ENCODE results near the gene GPR89A. TPM values are rescaled to one million over a fixed set of nuclear protein-coding genes. Genes with fewer than 3 reads are reported as not detected.

GPR89A gene
- total and polyA plus RNA-seq, 8 donors, result 5.8 to 60.6 (median 14.6) TPM

DNA sequence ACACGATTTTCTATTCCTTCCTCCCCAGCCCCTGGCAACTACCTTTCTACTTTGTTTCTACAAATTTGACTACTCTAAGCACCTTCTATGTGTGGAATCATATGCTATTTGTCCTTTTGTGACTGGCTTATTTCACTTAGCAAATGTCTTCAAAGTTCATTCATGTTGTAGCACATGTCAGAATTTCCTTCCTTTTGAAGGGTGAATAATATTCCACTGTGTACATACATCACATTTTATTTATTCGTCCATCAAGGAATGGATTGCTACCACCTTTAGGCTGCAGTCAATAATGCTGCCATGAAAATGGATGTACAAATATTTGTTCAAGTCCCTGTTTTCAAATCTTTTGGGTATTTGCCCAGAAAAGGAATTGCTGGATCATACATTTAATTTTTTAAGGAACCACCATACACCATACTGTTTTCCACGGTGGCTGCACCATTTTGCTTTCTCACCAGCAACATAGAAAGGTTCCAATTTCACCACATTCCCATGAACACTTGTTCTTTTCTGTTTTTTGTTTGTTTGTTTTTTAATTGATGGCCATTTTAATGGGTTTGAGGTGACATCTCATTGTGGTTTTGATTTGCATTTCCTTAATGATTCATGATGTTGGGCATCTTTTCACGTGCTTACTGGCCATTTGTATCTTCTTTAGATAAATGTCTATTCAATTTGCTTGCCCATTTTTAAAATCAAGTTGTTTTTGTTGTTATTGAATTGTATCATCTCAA lies 102.7 kb downstream of the GPR89A start:
- Histone ChIP-seq H3K9me3 (no peaks in the 10 kb centered on the region), H3K27ac (no peak overlapping the region), H3K4me1 (peaks cover 0 to 22% (median 0%) of the 10 kb centered on the region in 4 donors), H3K27me3 (no peaks in the 10 kb centered on the region), H3K4me3 (no peak overlapping the region), H3K36me3 (no peaks in the 10 kb centered on the region)
- intact Hi-C loops (cut with DNase I; ENCODE audit: low total_unique reads), result no loop called here
- no peak for DNase-seq
- TF ChIP-seq EP300 (IDR thresholded peaks at IDR 0.05), result no peak
- TF ChIP-seq POLR2A (IDR thresholded peaks at IDR 0.05), result no peak
- TF ChIP-seq, protein P1, sequence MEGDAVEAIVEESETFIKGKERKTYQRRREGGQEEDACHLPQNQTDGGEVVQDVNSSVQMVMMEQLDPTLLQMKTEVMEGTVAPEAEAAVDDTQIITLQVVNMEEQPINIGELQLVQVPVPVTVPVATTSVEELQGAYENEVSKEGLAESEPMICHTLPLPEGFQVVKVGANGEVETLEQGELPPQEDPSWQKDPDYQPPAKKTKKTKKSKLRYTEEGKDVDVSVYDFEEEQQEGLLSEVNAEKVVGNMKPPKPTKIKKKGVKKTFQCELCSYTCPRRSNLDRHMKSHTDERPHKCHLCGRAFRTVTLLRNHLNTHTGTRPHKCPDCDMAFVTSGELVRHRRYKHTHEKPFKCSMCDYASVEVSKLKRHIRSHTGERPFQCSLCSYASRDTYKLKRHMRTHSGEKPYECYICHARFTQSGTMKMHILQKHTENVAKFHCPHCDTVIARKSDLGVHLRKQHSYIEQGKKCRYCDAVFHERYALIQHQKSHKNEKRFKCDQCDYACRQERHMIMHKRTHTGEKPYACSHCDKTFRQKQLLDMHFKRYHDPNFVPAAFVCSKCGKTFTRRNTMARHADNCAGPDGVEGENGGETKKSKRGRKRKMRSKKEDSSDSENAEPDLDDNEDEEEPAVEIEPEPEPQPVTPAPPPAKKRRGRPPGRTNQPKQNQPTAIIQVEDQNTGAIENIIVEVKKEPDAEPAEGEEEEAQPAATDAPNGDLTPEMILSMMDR (IDR thresholded peaks at IDR 0.05), result no peak
- no peak for TF ChIP-seq POLR2AphosphoS5 (IDR thresholded peaks at IDR 0.05)
- 61 to 76% (median 70%) methylated on average over 4 of the region's 4 CpGs for WGBS, 5 donors

DNA sequence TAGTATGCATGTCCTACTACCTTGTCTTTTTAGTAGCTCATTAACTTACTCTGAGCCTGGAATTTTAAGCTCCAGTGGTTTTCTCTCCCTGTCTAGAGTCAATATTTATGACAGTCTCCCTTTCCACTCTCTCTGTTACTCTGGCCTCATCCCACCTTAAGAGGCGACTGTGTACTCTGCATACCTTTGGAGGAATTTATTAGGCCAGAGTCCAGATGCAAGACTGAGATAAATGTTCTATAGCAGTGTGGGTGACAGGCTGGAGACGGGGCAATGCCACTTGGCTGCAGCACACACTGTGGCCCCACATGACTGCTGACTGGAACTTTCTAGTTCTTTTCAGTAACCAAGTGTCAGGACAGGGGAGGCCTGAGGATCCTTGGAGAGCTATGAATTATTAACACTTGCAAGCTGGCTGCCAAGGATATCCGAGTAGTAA lies 103.4 kb downstream of the GPR89A start:
- H3K9me3 ChIP-seq, result no peaks in the 10 kb centered on the region
- H3K27ac ChIP-seq, result no peak overlapping the region
- 19 to 59% (median 33%) methylated on average over 3 of the region's 3 CpGs for WGBS, 5 donors
- DNase-seq, result peak in 1 of 2 donors; percentile 41
- intact Hi-C loops (cut with DNase I; ENCODE audit: low total_unique reads), result no loop called here
- TF ChIP-seq POLR2AphosphoS5 (IDR thresholded peaks at IDR 0.05) (no peak), EP300 (IDR thresholded peaks at IDR 0.05) (no peak), POLR2A (IDR thresholded peaks at IDR 0.05) (no peak)
- TF ChIP-seq, protein P1 (IDR thresholded peaks at IDR 0.05), result no peak
- H3K36me3 ChIP-seq, result no peaks in the 10 kb centered on the region
- H3K4me1 ChIP-seq, result peaks cover 0 to 23% (median 0%) of the 10 kb centered on the region in 4 donors
- no peak overlapping the region for H3K4me3 ChIP-seq
- no peaks in the 10 kb centered on the region for H3K27me3 ChIP-seq

DNA sequence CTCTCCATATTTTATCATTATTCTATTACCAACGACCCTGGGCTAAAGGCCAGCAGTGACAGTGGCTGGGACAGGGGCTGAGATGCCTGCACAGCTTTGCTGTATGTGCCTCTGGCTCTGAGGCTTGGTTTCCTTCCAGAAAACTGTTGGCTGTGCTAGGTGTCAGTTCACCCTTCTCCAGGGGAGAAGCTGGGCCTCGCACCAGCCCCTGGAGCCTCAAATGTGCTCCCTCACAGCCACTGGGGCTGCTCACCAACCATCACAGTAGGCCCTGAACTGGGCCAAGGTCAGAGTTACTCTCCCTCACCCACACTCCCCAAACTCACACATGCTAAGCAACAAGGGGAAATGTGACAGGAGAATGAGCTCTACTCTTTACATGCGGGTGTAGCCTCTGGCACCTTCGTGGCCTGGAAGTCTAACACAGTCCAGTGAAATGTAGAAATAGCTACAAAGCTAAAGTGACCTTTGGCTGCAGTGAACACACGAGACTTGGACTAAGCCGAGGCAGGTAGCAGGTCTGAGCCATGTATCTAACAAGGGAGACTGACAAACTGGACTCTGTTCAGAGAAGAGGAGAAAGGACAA lies 106.8 kb downstream of the GPR89A start:
- intact Hi-C loops (cut with DNase I; ENCODE audit: low total_unique reads), result no loop called here
- no peak overlapping the region for H3K27ac ChIP-seq
- H3K36me3 ChIP-seq, result no peaks in the 10 kb centered on the region
- no peaks in the 10 kb centered on the region for H3K27me3 ChIP-seq
- no peak for DNase-seq
- 31 to 48% (median 44%) methylated on average over 5 to 6 of the region's 6 CpGs for WGBS, 5 donors
- no peak overlapping the region for H3K4me3 ChIP-seq
- TF ChIP-seq, protein P1 (IDR thresholded peaks at IDR 0.05), result no peak
- no peak for TF ChIP-seq EP300 (IDR thresholded peaks at IDR 0.05)
- peaks cover 0 to 25% (median 0%) of the 10 kb centered on the region in 4 donors for H3K4me1 ChIP-seq
- no peaks in the 10 kb centered on the region for H3K9me3 ChIP-seq

DNA sequence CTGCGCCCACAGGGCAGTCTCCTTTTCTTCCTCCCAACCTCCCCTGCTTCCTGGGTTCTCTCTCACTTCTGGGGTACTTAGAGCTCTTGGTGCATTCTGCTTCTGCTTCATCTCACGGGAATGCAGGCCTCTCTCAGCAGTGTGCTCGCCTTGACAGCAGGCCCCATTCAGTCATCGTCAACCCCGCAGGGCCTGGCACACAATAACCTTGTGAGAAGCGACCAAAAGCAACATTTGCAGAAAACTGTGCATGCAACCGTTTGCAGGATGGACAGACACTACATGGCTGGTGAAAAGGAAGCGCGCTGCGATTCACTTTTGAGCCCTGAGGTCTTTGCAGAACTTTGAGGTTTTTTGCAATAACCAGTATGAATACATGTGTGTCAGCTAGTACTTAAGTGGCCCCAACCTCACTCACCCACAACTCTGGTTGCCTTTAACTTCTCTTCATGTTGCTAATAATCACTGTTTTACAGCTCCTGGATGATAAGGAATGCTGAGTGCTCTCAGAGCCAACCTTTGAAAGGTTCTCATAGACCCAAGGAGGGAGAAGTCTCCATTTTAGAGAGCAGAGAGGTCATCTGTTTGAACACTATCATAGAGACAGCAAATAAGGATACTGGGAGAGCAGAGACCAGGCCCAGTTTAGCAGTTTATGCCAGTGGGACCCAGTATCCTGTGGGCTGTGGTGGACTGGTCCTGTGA lies 109.0 kb downstream of the GPR89A start:
- Histone ChIP-seq H3K27me3 (peaks cover 0 to 10% (median 0%) of the 10 kb centered on the region in 3 donors), H3K36me3 (no peaks in the 10 kb centered on the region), H3K4me3 (no peak overlapping the region), H3K4me1 (peaks cover 10 to 24% (median 14%) of the 10 kb centered on the region in 4 donors), H3K9me3 (no peaks in the 10 kb centered on the region), H3K27ac (no peak overlapping the region)
- WGBS, 5 donors, result 72 to 85% (median 79%) methylated on average over 10 of the region's 10 CpGs
- no peak for DNase-seq
- intact Hi-C loops (cut with DNase I; ENCODE audit: low total_unique reads), result no loop called here
- TF ChIP-seq POLR2AphosphoS5 (IDR thresholded peaks at IDR 0.05), result no peak
- TF ChIP-seq EP300 (IDR thresholded peaks at IDR 0.05), result no peak
- TF ChIP-seq, protein P1 (IDR thresholded peaks at IDR 0.05), result no peak
- no peak for TF ChIP-seq POLR2A (IDR thresholded peaks at IDR 0.05)

Measured in stomach (tissue), 9 donors.